ENCODE results near the gene NRIP1. TPM values are rescaled to one million over a fixed set of nuclear protein-coding genes. Genes with fewer than 3 reads are reported as not detected.
"Not testable (repeated sequence)": the region's sequence is repeated elsewhere in the genome, so short reads cannot be mapped to it uniquely, and the experiment has no call there.

The NRIP1 gene
- total and polyA plus RNA-seq, 10 of the 15 experiments (the other 5 are each of a cell fraction or from before 2014, with no cell fraction given): 2.9 to 26.1 (median 9.3) TPM

- DNase-seq (ENCODE audit: low read depth, low spot score) (no peak), ATAC-seq (no peak), FAIRE-seq (no peak)
- RAD21 ChIA-PET (ENCODE audit: unreplicated experiment): interaction anchor here (1.2 kb wide), 1 partner anchor 79 kb away, joined by 3 read pairs; no protein-coding TSS in a partner anchor
- H3K4me2 ChIP-seq (ENCODE audit: control insufficient read depth, insufficient read depth): no peak overlapping the region
- no peak overlapping the region for H3K4me3 ChIP-seq
- in situ Hi-C loops (cut with MboI) (no loop called here), intact Hi-C loops (cut with micrococcal nuclease; ENCODE audit: unreplicated experiment) (no loop called here)
- no TSS peak for BruUV-seq (replicated peaks)
- H3K9ac ChIP-seq (ENCODE audit: control insufficient read depth, insufficient read depth, low read length): no peak overlapping the region
- SMC1A ChIA-PET (ENCODE audit: uncharacterized antibody, unreplicated experiment): interaction anchor here (0.8 to 1.6 kb wide), 6 partner anchors 17 to 93 kb away, joined by 3 read pairs; no protein-coding TSS in a partner anchor
- H3K27ac ChIP-seq (ENCODE audit: control insufficient read depth, insufficient read depth): no peak overlapping the region
- H4K20me1 ChIP-seq (ENCODE audit: control insufficient read depth, insufficient read depth): no peaks in the 10 kb centered on the region
- CTCF ChIA-PET: interaction anchor here (1.3 kb wide), 1 partner anchor 79 kb away, joined by 5 read pairs; no protein-coding TSS in a partner anchor
- no peaks in the 10 kb centered on the region for H3K9me3 ChIP-seq (replicated peaks; ENCODE audit: control insufficient read depth, insufficient read depth, low read length)
- H3K79me2 ChIP-seq (ENCODE audit: control insufficient read depth, insufficient read depth, low read length): no peaks in the 10 kb centered on the region
- no peaks in the 10 kb centered on the region for H3K36me3 ChIP-seq (ENCODE audit: control insufficient read depth in 2 of 2, insufficient read depth in 2 of 2, low read length in 1 of 2)
- no peaks in the 10 kb centered on the region for H3K4me1 ChIP-seq (ENCODE audit: control insufficient read depth, insufficient read depth, low read length)
- WGBS (ENCODE audit: insufficient coverage, insufficient replicate concordance, low lambda C conversion rate, missing lambda C conversion rate): 0% methylated on average over 2 of the region's 2 CpGs
- H2AFZ ChIP-seq (ENCODE audit: control insufficient read depth, low read depth, low read length): no peak overlapping the region
- POLR2A ChIA-PET: no interaction called here
- TF ChIP-seq STAT1 (conservative IDR thresholded peaks at IDR 0.05): no peak
- TF ChIP-seq RBBP5 (conservative IDR thresholded peaks at IDR 0.05): no peak
- TF ChIP-seq NFIC (IDR thresholded peaks at IDR 0.05; ENCODE audit: low read depth, low read length): no peak
- TF ChIP-seq CEBPZ (IDR thresholded peaks at IDR 0.05; ENCODE audit: low read depth, low read length): no peak
- no peak for TF ChIP-seq SP1 (IDR thresholded peaks at IDR 0.05; ENCODE audit: low read depth, low read length)
- H3K27me3 ChIP-seq (replicated peaks in 1 of 2; ENCODE audit: control insufficient read depth in 2 of 2, insufficient read depth in 2 of 2, low read length in 1 of 2): no peaks in the 10 kb centered on the region
These were observed 121.9 kb downstream of the NRIP1 start for GRCh38 chr21:14942801-14943490.

- H3K4me2 ChIP-seq (ENCODE audit: control insufficient read depth, insufficient read depth); H4K20me1 ChIP-seq (ENCODE audit: control insufficient read depth, insufficient read depth); H2AFZ ChIP-seq (ENCODE audit: control insufficient read depth, low read depth, low read length); H3K36me3 ChIP-seq (ENCODE audit: control insufficient read depth in 2 of 2, insufficient read depth in 2 of 2, low read length in 1 of 2); ATAC-seq; BruUV-seq (replicated peaks); POLR2A ChIA-PET; H3K79me2 ChIP-seq (ENCODE audit: control insufficient read depth, insufficient read depth, low read length); H3K9me3 ChIP-seq (replicated peaks; ENCODE audit: control insufficient read depth, insufficient read depth, low read length); in situ Hi-C loops (cut with MboI); H3K27ac ChIP-seq (ENCODE audit: control insufficient read depth, insufficient read depth); H3K4me3 ChIP-seq; SMC1A ChIA-PET (ENCODE audit: uncharacterized antibody, unreplicated experiment); DNase-seq (ENCODE audit: low read depth, low spot score); intact Hi-C loops (cut with micrococcal nuclease; ENCODE audit: unreplicated experiment); H3K27me3 ChIP-seq (replicated peaks in 1 of 2; ENCODE audit: control insufficient read depth in 2 of 2, insufficient read depth in 2 of 2, low read length in 1 of 2); FAIRE-seq; H3K9ac ChIP-seq (ENCODE audit: control insufficient read depth, insufficient read depth, low read length); H3K4me1 ChIP-seq (ENCODE audit: control insufficient read depth, insufficient read depth, low read length); RAD21 ChIA-PET (ENCODE audit: unreplicated experiment): not testable (repeated sequence)
- CTCF ChIA-PET: interaction anchor here (1.4 kb wide), 1 partner anchor 63 kb away, joined by 4 read pairs; no protein-coding TSS in a partner anchor
- 69% methylated on average over 11 of the region's 13 CpGs for WGBS (ENCODE audit: insufficient coverage, insufficient replicate concordance, low lambda C conversion rate, missing lambda C conversion rate)
These were observed 137.5 kb downstream of the NRIP1 start for GRCh38 chr21:14927324-14927723.

Measured in GM12878 (cell line).